Adrenal gland (tissue), 12 donors: ENCODE results near the gene BCORL1. TPM values are rescaled to one million over a fixed set of nuclear protein-coding genes. Genes with fewer than 3 reads are reported as not detected.
A peak's percentile ranks its signal among the peaks of the same experiment; 100 is the strongest.

Source experiments
- DNase-seq, 7 donors: peaks; one replicate each; pipeline ENCODE4 v3.0.0-alpha.2; 2019 to 2020
- H3K27ac ChIP-seq, 5 donors: fragments of 200-600 bp; sonication (generic) in 4 of 5; 1 replicate in 3 of 5; 2 replicates in 2 of 5; pipeline versions ENCODE4 v1.5.1 to v1.8.0; 2016 to 2020; ENCODE audit warnings: mild to moderate bottlenecking in 1 of 5
- H3K27me3 ChIP-seq: fragments of 200-600 bp; 2 replicates; pipeline ENCODE4 v1.8.0; 2021
- H3K36me3 ChIP-seq, 2 donors: fragments of 200-600 bp; replicated peaks in 1 of 2; 1 replicate in 1 of 2; 2 replicates in 1 of 2; pipeline versions ENCODE4 v1.5.1 to v1.8.0; 2018 to 2022
- H3K4me1 ChIP-seq, 2 donors: fragments of 200-600 bp; replicated peaks in 1 of 2; 1 replicate in 1 of 2; 2 replicates in 1 of 2; pipeline versions ENCODE4 v1.5.1 to v1.8.0; 2018 to 2021
- H3K4me3 ChIP-seq, 4 donors: fragments of 200-600 bp; sonication (generic) in 3 of 4; one replicate each; pipeline ENCODE4 v1.5.1; 2016 to 2018
- H3K9me3 ChIP-seq, 3 donors: fragments of 200-600 bp; sonication (generic) in 1 of 3; replicated peaks in 1 of 3; 1 replicate in 2 of 3; 2 replicates in 1 of 3; pipeline versions ENCODE4 v1.5.1 to v1.8.0; 2016 to 2021
- POLR2A ChIP-seq, 2 donors: fragments of 450-650 bp; IDR thresholded peaks; one replicate each; pipeline ENCODE4 v1.6.1; 2017; ENCODE audit warnings: antibody characterized with exemption in 2 of 2, mild to moderate bottlenecking in 2 of 2, moderate library complexity in 1 of 2
- WGBS, 4 donors: extraction: QIAGEN DNeasy Blood & Tissue Kit in 2 of 4; methylation state at CpG; one replicate each; pipeline versions ENCODE4 v1.1.5 to v1.1.7; 2013 to 2017; 5-methylcytosine and 5-hydroxymethylcytosine counted together
- intact Hi-C, 2 donors: fragments of 100-400 bp; cut with DNase I; formaldehyde crosslinking; loops; one replicate each; pipeline versions ENCODE4 v1.14.1 to v1.15.0; 2022 to 2023
- polyA plus RNA-seq, 3 donors: library from polyadenylated mRNA; stranded (reverse); fragments of 200-250 nt in 2 of 3; fragments of 350-450 nt in 1 of 3; fragmentation: Illumina TruSeq in 1 of 3; extraction: RNeasy Lipid Tissue Mini Kit (QIAGEN cat#74804) in 1 of 3; gene quantifications; one replicate each; pipeline ENCODE4 v1.2.3, GENCODE V29; 2013 to 2014
- total RNA-seq, 9 donors: library from RNA; depleted of rRNA in 4 of 9; stranded (reverse); fragments of >200 nt in 4 of 9; fragments of 120-200 nt in 1 of 9; fragmentation: NEBNext Ultra II Directional in 1 of 9; extraction: Animal tissue kit (Norgen Biotek cat#: 25700) in 1 of 9; gene quantifications; one replicate each; pipeline versions ENCODE4 v1.1.0 to v1.2.4, GENCODE V29; 2013 to 2023
- TF ChIP-seq, protein P1 (sequence below), 6 experiments: fragments of 450-650 bp in 4 of 6; fragments of 200-600 bp in 2 of 6; sonication (generic) in 1 of 6; IDR thresholded peaks; 1 replicate in 5 of 6; 2 replicates in 1 of 6; pipeline versions ENCODE4 v1.5.1 to v1.8.0; 2016 to 2021; ENCODE audit warnings: antibody characterized with exemption in 6 of 6, mild to moderate bottlenecking in 2 of 6, moderate library complexity in 1 of 6
- donor health status: healthy with polysubstance abuse.
- donor health status: Bipolar disorder and iron deficiency.
- donor health status: DM: yes; HTN: yes; CAD: no.
- donor health status: DM: no; HTN: no; CAD: no.
- donor health status: DM: no; HTN: no; CAD: no.
- donor health status: DM: yes; HTN: yes; CAD: no.

The BCORL1 gene
- total and polyA plus RNA-seq, 12 donors = 1.4 to 18.5 (median 7.0) TPM

DNA sequence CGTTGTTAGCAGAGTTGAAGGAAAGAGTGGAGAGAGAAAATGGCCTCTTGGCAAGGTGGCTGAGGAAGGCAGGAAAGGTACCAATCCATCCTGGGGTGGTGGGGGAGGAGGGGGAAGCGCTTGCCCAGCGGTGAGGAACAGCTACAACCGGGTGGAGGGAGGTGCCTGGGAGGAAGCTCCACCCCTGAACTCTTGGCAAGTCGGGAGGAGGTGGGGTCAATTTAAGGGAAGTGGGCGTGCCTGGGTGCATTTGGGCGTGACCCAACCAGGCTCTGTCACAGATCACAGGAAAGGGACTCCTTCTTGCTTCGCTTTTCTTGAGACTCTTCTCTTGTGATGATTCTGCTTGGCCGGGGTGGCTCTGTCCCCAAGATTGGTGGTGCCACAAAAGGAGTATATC is 41.7 kb downstream of the BCORL1 start:
- WGBS, 4 donors = 19 to 49% (median 32%) methylated on average over 3 to 9 of the region's 9 CpGs

DNA sequence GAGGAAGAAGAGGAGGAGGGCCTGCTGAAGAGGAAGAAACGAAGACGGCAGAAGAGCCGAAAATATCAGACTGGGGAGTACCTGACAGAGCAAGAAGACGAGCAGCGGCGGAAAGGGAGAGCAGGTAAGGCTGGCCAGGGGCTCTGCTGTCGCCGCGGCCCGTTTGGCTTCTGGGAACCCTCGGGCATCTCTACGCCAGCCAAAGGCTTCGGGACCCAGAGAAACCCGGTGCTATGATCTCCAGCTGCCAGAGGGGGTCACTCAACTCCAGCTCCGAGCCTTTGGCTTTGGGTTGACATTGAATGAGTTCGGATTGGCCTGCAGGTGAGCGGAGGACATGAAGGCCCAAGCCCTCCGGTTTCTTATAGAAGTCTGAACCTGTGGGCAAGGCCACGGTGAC is 42.8 kb downstream of the BCORL1 start:
- Histone ChIP-seq H3K27ac (no peak overlapping the region), H3K4me1 (peaks cover 0 to 6% of the 10 kb centered on the region in 2 donors), H3K27me3 (no peaks in the 10 kb centered on the region), H3K4me3 (no peak overlapping the region), H3K9me3 (no peaks in the 10 kb centered on the region), H3K36me3 (peaks cover 0 to 39% of the 10 kb centered on the region in 2 donors)
- intact Hi-C loops = no loop called here
- DNase-seq = no peak
- 79 to 86% (median 82%) methylated on average over 13 to 19 of the region's 19 CpGs for WGBS, 4 donors
- TF ChIP-seq POLR2A (IDR thresholded peaks at IDR 0.05) = no peak
- TF ChIP-seq, protein P1, sequence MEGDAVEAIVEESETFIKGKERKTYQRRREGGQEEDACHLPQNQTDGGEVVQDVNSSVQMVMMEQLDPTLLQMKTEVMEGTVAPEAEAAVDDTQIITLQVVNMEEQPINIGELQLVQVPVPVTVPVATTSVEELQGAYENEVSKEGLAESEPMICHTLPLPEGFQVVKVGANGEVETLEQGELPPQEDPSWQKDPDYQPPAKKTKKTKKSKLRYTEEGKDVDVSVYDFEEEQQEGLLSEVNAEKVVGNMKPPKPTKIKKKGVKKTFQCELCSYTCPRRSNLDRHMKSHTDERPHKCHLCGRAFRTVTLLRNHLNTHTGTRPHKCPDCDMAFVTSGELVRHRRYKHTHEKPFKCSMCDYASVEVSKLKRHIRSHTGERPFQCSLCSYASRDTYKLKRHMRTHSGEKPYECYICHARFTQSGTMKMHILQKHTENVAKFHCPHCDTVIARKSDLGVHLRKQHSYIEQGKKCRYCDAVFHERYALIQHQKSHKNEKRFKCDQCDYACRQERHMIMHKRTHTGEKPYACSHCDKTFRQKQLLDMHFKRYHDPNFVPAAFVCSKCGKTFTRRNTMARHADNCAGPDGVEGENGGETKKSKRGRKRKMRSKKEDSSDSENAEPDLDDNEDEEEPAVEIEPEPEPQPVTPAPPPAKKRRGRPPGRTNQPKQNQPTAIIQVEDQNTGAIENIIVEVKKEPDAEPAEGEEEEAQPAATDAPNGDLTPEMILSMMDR (IDR thresholded peaks at IDR 0.05) = no peak

More for the DNA sequence above, 41.7 kb downstream of the BCORL1 start:
- intact Hi-C loops = loop anchor here in 1 of 2 donors (5.0 kb wide), 1 partner anchor 42 kb away; the partner anchor contains the start of gene BCORL1
- TF ChIP-seq, protein P1 (IDR thresholded peaks at IDR 0.05) = no peak
- no peak for TF ChIP-seq POLR2A (IDR thresholded peaks at IDR 0.05)
- Histone ChIP-seq H3K4me1 (peaks cover 6 to 8% of the 10 kb centered on the region in 2 donors), H3K4me3 (no peak overlapping the region), H3K27me3 (no peaks in the 10 kb centered on the region), H3K27ac (peak overlapping the region in 1 of 5 donors; percentile 45), H3K36me3 (peaks cover 0 to 33% of the 10 kb centered on the region in 2 donors), H3K9me3 (no peaks in the 10 kb centered on the region)
- DNase-seq = peak; percentile 58 to 89 (median 79)

DNA sequence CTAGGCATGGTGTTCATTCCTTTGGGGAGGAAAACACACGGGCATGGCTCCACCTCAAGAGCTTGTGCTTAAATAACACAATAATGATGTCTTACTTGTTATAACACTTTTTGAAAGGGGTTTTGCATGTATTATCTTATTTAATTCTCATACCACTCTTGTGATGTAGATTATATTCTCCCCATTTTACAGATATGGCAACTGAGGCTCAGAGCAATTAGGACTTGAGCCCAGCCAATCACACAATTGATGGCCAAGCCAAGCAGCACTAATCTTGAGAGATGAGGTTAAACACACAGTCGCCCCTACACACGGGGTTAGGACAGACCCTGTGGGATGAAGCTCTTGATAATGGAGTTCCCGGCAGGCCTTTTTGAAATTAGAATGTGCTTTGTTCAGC is 45.1 kb downstream of the BCORL1 start:
- H3K36me3 ChIP-seq = peaks cover 0 to 34% of the 10 kb centered on the region in 2 donors
- no peaks in the 10 kb centered on the region for H3K9me3 ChIP-seq
- intact Hi-C loops = no loop called here
- peaks cover 0 to 6% of the 10 kb centered on the region in 2 donors for H3K4me1 ChIP-seq
- WGBS, 4 donors = 83 to 92% (median 83%) methylated on average over 1 to 4 of the region's 4 CpGs
- no peak for DNase-seq
- TF ChIP-seq, protein P1 (IDR thresholded peaks at IDR 0.05) = no peak
- no peak for TF ChIP-seq POLR2A (IDR thresholded peaks at IDR 0.05)
- H3K27ac ChIP-seq = no peak overlapping the region
- H3K27me3 ChIP-seq = no peaks in the 10 kb centered on the region
- no peak overlapping the region for H3K4me3 ChIP-seq

DNA sequence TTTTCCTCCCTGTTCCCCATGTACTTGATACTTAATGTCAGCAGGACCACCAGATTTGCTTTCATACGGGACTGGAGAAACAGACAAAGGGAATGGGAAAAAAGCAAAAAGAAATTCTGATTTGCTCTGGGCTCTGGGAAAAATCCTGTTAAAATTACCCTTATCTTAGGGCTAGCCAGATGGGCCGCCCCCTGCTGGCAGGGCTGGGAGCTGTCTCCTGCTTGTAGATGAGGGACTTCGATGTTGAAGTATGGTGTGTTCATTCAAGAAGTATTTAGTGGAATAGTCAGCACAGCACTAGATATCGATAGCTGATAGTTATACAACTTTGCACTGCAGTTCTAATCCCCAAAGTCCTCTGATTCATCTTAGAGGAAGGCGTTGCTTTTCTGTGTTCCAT is 45.8 kb downstream of the BCORL1 start:
- 57 to 67% (median 59%) methylated on average over 4 to 5 of the region's 5 CpGs for WGBS, 4 donors
- intact Hi-C loops = no loop called here
- H3K36me3 ChIP-seq = peaks cover 0 to 28% of the 10 kb centered on the region in 2 donors
- H3K9me3 ChIP-seq = no peaks in the 10 kb centered on the region
- TF ChIP-seq, protein P1 (IDR thresholded peaks at IDR 0.05) = peak; percentile 41 to 65 (median 58)
- TF ChIP-seq POLR2A (IDR thresholded peaks at IDR 0.05) = no peak
- H3K4me1 ChIP-seq = peaks cover 0 to 6% of the 10 kb centered on the region in 2 donors
- H3K4me3 ChIP-seq = no peak overlapping the region
- peak in 6 of 7 donors; percentile 45 to 74 (median 52) for DNase-seq
- no peaks in the 10 kb centered on the region for H3K27me3 ChIP-seq
- H3K27ac ChIP-seq = no peak overlapping the region
